Duodenal mucosa (tissue), 2 donors: ENCODE data around the gene HYPK.
"Not testable (repeated sequence)": the region's sequence is repeated elsewhere in the genome, so short reads cannot be mapped to it uniquely, and the experiment has no call there.

ENCODE experiments used
- H3K27ac ChIP-seq: one replicate; pipeline ENCODE4 v1.7.0; 2013; ENCODE audit warnings: low read depth, low read length
- H3K27me3 ChIP-seq, 2 donors: one replicate each; pipeline ENCODE4 v1.7.0; 2013; ENCODE audit warnings: low read length in 2 of 2, control low read depth in 1 of 2; ENCODE audit not compliant: insufficient read depth in 2 of 2, control insufficient read depth in 1 of 2
- H3K36me3 ChIP-seq, 2 donors: one replicate each; pipeline ENCODE4 v1.7.0; 2013; ENCODE audit warnings: low read length in 2 of 2, control low read depth in 1 of 2; ENCODE audit not compliant: insufficient read depth in 2 of 2, control insufficient read depth in 1 of 2
- H3K4me1 ChIP-seq, 2 donors: one replicate each; pipeline ENCODE4 v1.7.0; 2013; ENCODE audit warnings: low read length in 2 of 2, control low read depth in 1 of 2; ENCODE audit not compliant: insufficient read depth in 2 of 2, control insufficient read depth in 1 of 2
- H3K4me3 ChIP-seq, 2 donors: one replicate each; pipeline ENCODE4 v1.7.0; 2013; ENCODE audit warnings: low read length in 2 of 2, low read depth in 1 of 2
- H3K9ac ChIP-seq, 2 donors: one replicate each; pipeline ENCODE4 v1.7.0; 2013; ENCODE audit warnings: low read length in 2 of 2, low read depth in 1 of 2
- H3K9me3 ChIP-seq, 2 donors: one replicate each; pipeline ENCODE4 v1.7.0; 2013; ENCODE audit warnings: low read length in 2 of 2, control low read depth in 1 of 2; ENCODE audit not compliant: control insufficient read depth in 1 of 2

The HYPK gene

DNA sequence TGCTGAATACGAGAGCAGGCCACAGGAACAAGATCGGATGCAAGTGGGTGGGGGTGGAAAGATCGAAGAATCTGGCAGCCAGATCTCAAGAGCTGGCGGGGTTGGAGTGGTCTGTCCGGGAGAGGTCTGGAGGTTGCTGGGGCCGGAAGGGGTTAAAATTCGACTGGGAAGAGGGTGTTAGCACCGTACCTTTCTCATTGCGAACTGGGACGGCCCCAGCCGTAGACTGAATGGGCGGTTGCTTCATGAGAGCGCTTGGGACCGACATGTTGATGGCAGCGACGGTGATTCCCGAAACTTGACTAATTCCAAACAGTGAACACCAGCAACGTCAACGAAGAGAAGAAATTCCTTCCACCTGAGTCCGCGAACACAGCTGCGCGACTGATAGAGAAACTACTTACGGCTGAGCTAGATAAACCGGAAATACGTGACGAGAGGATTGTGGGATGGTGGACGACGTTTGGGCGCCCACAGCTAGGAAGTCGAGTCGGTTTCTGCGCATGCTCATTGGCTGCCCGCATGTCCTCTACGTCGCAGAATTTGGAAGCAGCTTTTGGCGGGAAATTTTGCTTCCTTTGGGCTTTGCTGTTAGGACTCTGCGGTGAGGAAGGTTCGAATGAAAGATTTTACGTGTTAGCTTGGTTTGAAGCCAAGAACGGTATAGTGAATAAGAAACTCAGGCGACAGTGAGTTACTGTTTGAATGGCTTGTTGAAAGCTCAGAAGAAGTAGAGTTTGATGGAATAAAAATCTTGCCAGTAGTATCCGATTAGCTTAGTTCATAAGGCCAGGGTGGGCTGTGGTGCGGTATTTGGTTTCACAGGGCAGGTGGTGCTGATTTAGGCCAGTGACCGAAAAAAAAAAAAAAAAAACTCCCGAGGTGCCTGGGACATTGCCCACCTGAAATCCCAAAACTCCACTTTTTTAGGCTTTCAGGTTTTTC lies 24.2 kb downstream of the HYPK start, which contains the start of gene MFAP1:
Gene MFAP1, minus strand, starts transcription at position 389 of the 945 bp plus-strand sequence. Its CDS starts 121 bp downstream, at position 268.
- H3K4me3 ChIP-seq: peak within 1 kb of the TSS; percentile 90 to 95
- H3K4me1 ChIP-seq: peaks cover 26% of the 10 kb centered on the region in 2 donors
- peaks cover 0 to 3% of the 10 kb centered on the region in 2 donors for H3K36me3 ChIP-seq
- peak within 1 kb of the TSS; percentile 63 to 99 for H3K9ac ChIP-seq
- no peaks in the 10 kb centered on the region for H3K27me3 ChIP-seq
- H3K27ac ChIP-seq: peak within 1 kb of the TSS; percentile 81
- no peaks in the 10 kb centered on the region for H3K9me3 ChIP-seq

DNA sequence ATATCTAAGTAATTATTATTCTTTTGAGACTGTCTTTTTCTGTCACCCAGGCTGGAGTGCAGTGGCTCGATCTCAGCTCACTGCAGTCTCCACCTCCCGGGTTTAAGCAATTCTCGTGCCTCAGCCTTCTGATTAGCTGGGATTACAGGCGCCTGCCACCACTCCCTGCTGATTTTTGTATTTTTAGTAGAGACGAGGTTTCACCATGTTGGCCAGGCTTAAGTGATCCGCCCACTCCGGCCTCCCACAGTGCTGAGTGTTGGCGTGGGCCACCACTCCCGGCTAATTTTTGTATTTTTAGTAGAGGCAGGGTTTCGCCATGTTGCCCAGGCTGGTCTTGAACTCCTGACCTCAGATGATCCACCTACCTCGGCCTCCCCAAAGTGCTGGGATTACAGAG lies 24.9 kb downstream of the HYPK start:
- H3K36me3 ChIP-seq, H3K27ac ChIP-seq, H3K27me3 ChIP-seq, H3K9me3 ChIP-seq, H3K9ac ChIP-seq, H3K4me3 ChIP-seq: not testable (repeated sequence)
- peaks cover 26% of the 10 kb centered on the region in 2 donors for H3K4me1 ChIP-seq

DNA sequence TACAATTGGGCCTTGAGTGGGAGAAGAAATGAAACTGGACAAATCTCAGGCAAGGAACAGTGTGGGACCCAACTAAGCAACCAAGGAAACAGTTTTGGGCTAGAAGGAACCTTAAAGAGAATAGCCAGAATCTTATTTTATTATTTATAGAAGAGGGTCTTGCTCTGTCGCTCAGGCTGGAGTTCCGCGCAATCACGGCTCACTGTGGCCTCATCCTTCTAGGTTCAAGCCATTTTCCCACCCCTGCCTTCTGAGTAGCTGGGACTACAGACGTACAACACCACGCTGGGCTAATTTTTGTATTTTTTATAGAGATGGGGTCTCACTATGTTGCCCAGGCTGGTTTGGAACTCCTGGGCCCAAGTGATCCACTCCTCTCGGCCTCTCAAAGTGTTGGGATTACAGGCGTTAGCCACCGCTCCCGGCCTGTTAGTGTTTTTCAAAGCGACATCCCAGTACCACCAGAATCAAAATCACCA lies 25.7 kb downstream of the HYPK start:
- H3K27me3 ChIP-seq: no peaks in the 10 kb centered on the region
- no peak overlapping the region for H3K9ac ChIP-seq
- H3K36me3 ChIP-seq: no peaks in the 10 kb centered on the region
- H3K4me1 ChIP-seq: peaks cover 26% of the 10 kb centered on the region in 2 donors
- peak overlapping the region; percentile 71 to 74 for H3K4me3 ChIP-seq
- H3K27ac ChIP-seq: no peak overlapping the region
- H3K9me3 ChIP-seq: no peaks in the 10 kb centered on the region

DNA sequence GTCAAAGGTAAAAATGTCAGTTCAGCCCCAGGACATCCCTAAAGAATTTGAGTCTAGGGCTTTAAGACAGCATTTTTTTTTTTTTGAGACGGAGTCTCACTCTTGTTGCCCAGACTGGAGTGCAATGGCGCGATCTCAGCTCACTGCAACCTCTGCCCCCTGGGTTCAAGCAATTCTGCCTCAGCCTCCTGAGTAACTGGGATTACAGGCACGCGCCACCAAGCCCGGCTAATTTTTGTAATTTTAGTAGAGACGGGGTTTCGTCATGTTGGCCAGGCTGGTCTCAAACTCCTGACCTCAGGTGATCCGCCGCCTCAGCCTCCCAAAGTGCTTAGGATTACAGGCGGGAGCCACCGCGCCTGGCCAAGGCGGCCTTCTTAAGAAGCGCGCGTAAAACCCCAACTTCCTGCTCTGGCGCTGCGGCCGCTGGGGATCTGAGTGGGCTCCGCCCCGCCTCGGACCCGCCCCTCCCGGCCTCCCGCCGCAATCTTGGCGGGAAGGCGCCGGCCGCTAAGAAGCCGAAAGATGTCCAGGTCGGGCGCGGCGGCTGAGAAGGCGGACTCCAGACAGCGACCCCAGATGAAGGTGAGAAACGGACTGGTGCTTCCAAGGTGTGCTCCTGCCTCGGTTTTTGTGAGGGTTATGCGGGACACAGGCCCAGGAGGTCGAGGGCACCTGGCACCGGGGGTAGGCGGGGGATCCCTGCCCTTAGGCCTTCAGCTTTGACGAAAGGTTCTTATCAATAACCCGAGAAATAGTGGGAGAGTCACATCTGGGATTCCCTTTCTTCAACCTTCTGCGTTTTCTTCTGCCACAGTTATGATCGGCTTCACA lies 26.3 kb downstream of the HYPK start, which contains the start of gene WDR76:
Gene WDR76, plus strand, starts transcription at position 495 of the 834 bp plus-strand sequence. Its CDS starts 31 bp downstream, at position 526.
- H3K4me1 ChIP-seq: peaks cover 22 to 26% of the 10 kb centered on the region in 2 donors
- peak within 1 kb of the TSS; percentile 71 to 74 for H3K4me3 ChIP-seq
- H3K9ac ChIP-seq: peak within 1 kb of the TSS; percentile 54 to 77
- peak within 1 kb of the TSS; percentile 13 for H3K27ac ChIP-seq
- no peaks in the 10 kb centered on the region for H3K36me3 ChIP-seq
- no peaks in the 10 kb centered on the region for H3K27me3 ChIP-seq
- H3K9me3 ChIP-seq: no peaks in the 10 kb centered on the region

DNA sequence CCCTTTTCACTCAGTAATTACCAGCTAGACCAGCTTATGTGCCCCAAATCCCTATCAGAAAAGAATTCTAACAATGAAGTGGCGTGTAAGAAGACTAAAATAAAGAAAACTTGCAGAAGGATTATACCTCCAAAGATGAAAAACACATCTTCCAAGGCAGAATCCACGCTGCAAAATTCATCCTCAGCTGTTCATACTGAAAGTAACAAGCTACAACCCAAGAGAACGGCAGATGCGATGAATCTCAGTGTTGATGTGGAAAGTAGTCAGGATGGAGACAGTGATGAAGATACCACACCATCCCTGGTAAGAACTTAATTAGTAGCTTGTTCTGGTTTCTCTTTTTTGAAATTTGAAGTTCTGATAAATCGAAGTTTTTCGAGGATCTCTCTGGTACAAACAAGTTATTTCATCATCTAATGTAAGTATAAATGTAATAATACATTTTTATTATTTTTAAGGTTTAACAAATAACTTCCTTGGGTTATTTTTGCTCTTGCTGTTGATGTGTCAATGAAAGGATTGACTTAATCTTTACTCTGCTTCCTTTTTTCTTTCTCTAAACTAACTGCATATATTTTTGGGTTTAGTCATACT lies 27.8 kb downstream of the HYPK start:
- H3K9me3 ChIP-seq: no peaks in the 10 kb centered on the region
- H3K27ac ChIP-seq: no peak overlapping the region
- no peaks in the 10 kb centered on the region for H3K27me3 ChIP-seq
- H3K9ac ChIP-seq: peak overlapping the region in 1 of 2 donors; percentile 54
- H3K36me3 ChIP-seq: no peaks in the 10 kb centered on the region
- H3K4me3 ChIP-seq: peak overlapping the region in 1 of 2 donors; percentile 71
- peaks cover 13 to 26% of the 10 kb centered on the region in 2 donors for H3K4me1 ChIP-seq

DNA sequence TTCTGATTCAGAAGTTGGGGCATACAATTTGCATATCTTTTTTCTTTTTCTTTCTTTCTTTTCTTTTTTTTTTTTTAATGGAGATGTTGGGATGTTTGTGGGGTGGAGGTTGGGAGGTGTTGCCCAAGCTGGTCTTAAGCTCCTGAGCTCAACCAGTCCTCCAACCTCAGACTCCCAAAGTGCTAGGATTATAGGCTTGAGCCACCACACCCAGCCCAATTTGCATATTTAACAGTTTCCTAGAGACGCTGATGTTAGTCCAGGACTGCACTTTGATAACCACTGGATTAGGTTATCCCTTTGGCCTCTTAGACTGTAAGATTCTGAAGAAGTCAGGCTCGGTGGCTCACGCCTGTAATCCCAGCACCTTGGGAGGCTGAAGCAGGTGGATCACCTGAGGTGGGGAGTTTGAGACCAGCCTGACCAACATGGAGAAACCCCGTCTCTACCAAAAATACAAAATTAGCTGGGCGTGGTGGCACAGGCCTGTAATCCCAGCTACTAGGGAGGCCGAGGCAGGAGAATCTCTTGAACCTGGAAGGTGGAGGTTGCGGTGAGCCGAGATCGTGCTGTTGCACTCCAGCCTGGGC lies 29.6 kb downstream of the HYPK start:
- not testable (repeated sequence) for H3K36me3 ChIP-seq, H3K27ac ChIP-seq, H3K9me3 ChIP-seq, H3K4me3 ChIP-seq, H3K9ac ChIP-seq, H3K27me3 ChIP-seq
- peaks cover 7 to 19% of the 10 kb centered on the region in 2 donors for H3K4me1 ChIP-seq

DNA sequence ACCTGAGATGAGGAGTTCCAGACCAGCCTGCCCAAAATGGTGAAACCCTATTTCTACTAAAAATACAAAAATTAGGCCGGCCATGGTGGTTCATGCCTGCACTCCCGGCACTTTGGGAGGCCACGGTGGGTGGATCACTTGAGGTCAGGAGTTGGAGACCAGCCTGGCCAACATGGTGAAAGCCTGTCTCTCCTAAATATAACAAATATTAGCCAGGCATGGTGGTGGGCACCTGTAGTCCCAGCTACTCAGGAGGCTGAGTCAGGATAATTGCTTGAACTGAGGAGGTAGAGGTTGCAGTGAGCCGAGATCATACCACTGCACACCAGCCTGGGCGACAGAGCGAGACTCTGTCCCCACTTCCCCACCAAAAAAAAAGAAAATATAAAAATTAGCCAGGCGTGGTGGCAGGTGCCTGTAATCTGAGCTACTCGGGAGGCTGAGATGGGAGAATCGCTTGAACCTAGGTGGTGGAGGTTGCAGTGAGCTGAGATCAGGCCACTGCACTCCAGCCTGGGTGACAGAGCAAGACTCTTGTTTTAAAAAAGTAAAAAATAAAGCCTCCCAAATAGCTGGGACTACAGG lies 30.4 kb downstream of the HYPK start:
- not testable (repeated sequence) for H3K4me3 ChIP-seq, H3K9ac ChIP-seq, H3K27ac ChIP-seq, H3K36me3 ChIP-seq, H3K27me3 ChIP-seq, H3K9me3 ChIP-seq
- H3K4me1 ChIP-seq: peaks cover 7 to 19% of the 10 kb centered on the region in 2 donors

DNA sequence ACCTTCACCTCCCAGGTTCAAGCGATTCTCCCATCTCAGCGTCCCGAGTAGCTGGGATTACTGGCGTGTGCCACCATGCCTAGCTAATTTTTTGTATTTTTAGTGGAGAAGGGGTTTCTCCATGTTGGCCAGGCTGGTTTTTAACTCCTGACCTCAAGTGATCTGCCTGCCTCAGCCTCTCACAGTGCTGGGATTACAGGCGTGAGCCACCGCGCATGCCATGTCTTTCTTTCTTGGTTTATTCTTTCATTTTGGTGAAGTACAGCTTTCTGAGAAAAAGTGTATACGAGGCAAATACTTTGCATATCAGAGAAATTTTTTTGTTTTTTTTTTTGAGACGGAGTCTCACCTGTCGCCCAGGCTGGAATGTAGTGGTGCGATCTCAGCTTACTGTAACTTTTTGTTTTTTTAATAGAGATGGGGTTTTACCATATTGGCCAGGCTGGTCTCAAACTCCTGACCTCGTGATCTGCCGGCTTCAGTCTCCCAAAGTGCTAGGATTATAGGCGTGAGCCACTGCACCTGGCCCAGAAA lies 31.2 kb downstream of the HYPK start:
- H3K4me1 ChIP-seq: peaks cover 7 to 13% of the 10 kb centered on the region in 2 donors
- H3K9ac ChIP-seq, H3K4me3 ChIP-seq, H3K36me3 ChIP-seq, H3K27ac ChIP-seq, H3K27me3 ChIP-seq, H3K9me3 ChIP-seq: not testable (repeated sequence)

DNA sequence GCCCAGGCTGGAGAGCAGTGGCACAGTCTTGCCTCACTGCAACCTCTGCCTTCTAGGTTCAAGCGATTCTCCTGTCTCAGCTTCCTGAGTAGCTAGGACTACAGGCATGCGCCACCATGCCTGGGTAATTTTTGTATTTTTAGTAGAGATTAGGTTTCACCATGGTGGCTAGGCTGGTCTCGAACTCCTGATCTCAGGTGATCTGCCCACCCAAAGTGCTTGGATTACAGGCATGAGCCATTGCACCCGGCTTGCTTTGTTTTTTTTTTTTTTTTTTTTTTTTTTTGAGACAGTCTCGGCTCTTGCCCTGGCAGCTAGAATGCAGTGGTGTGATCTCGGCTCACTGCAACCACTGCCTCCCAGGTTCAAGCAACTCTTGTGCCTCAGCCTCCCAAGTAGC lies 32.1 kb downstream of the HYPK start:
- not testable (repeated sequence) for H3K4me1 ChIP-seq, H3K27me3 ChIP-seq, H3K36me3 ChIP-seq, H3K4me3 ChIP-seq, H3K9ac ChIP-seq, H3K27ac ChIP-seq, H3K9me3 ChIP-seq
